Right ventricle myocardium superior (tissue), 1 donor: Measurements from ENCODE around the gene DDAH2. TPM values are rescaled to one million over a fixed set of nuclear protein-coding genes. Genes with fewer than 3 reads are reported as not detected.

Source experiments
- ATAC-seq: fragments of 200-7000 bp; cut with Tn5 transposase; one replicate; pipeline ENCODE4 v1.9.1; 2020; ENCODE audit warnings: mild to moderate bottlenecking; ENCODE audit not compliant: poor library complexity
- DNase-seq: peaks from one replicate; pipeline ENCODE4 v3.0.0-alpha.2; 2020
- intact Hi-C: fragments of 100-400 bp; cut with DNase I; formaldehyde crosslinking; loops from one replicate; pipeline ENCODE4 v1.11.2; 2022
- microRNA-seq: library from miRNA; unstranded; fragments of <30 nt; microRNA quantifications from one replicate; pipeline ENCODE4 v1.2.0, GENCODE V29; 2020
- total RNA-seq: library from RNA; stranded (reverse); fragmentation: NEBNext Ultra II Directional; extraction: Animal tissue kit (Norgen Biotek cat#: 25700); gene quantifications from one replicate; pipeline ENCODE4 v1.2.1, GENCODE V29; 2021
- donor health status: DM: no; HTN: yes; CAD: no; lungs with severe emphysema.

The DDAH2 gene
- total RNA-seq, 1 donor from 2014 or later = 32.9 TPM

DNA sequence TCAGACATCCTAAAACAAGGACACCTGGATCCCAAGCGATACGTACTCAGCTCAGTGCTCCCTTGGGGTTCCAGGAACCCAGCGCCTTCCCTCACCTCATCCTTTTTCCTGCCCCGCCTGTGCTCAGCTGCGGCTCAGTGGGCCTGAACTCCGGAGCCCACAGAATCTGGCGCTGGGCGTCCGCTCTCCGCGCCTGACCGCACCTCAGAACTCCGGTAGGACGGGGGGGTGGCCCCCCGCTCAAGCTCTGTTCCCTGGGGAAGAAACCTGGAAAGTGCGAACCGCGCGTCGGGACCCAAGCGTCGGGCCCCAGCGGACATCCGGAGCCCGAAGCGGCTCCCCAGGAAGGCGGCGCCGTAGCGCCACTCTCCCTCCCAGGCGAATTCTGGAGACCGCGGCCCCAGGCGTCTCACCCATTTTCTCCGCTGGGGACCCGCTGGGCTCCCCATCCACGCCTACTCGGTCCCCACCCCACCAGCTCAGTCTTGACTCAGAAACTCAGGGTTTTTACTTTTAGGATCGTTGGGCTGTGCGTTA is 47.9 kb downstream of the DDAH2 start:
- ATAC-seq (peak; percentile 76), DNase-seq (peak; percentile 67)
- intact Hi-C loops = loop anchor here (2.0 to 10.0 kb wide), 3 partner anchors 94 to 271 kb away; partner anchors contain the start of gene VWA7

GRCh38 chr6:31680226-31681134 is 48.6 kb downstream of the DDAH2 start, which contains the start of gene LY6G5C:
Gene LY6G5C (minus strand): TSS chr6:31681067. CDS start chr6:31680373, 694 bp downstream.
- intact Hi-C loops = loop anchor here (2.0 to 10.0 kb wide), 3 partner anchors 94 to 272 kb away; partner anchors contain the start of gene VWA7
- peak; percentile 94 for ATAC-seq
- peak; percentile 88 for DNase-seq

- no peak for ATAC-seq
- DNase-seq = no peak
- intact Hi-C loops = no loop called here
These were observed 51.1 kb downstream of the DDAH2 start for GRCh38 chr6:31677955-31678354.

Small RNAs within 50 kb of the gene (microRNA-seq; reads per million reads assigned to microRNA genes)
- 0.97 reads per million for gene MIR4646

Other genes starting within 250 kb of the DDAH2 start
- gene MICB, start 231.2 kb downstream of the DDAH2 start, total RNA-seq = 1.3 TPM
- not detected for gene MCCD1, start 200.3 kb downstream of the DDAH2 start, total RNA-seq
- gene DDX39B, start 187.3 kb downstream of the DDAH2 start, total RNA-seq = 145 TPM
- 2.3 TPM for gene ATP6V1G2, start 182.7 kb downstream of the DDAH2 start, total RNA-seq
- 9.2 TPM for gene NFKBIL1, start 181.7 kb downstream of the DDAH2 start, total RNA-seq
- gene LTA, start 157.0 kb downstream of the DDAH2 start, total RNA-seq = not detected
- 0.59 TPM for gene TNF, start 153.7 kb downstream of the DDAH2 start, total RNA-seq
- gene LTB, start 146.9 kb downstream of the DDAH2 start, total RNA-seq = not detected
- gene LST1, start 143.0 kb downstream of the DDAH2 start, total RNA-seq = 5.5 TPM
- not detected for gene NCR3, start 136.3 kb downstream of the DDAH2 start, total RNA-seq
- 17.7 TPM for gene AIF1, start 114.1 kb downstream of the DDAH2 start, total RNA-seq
- 69.1 TPM for gene PRRC2A, start 108.6 kb downstream of the DDAH2 start, total RNA-seq
- 253 TPM for gene BAG6, start 76.6 kb downstream of the DDAH2 start, total RNA-seq
- 1.9 TPM for gene APOM, start 73.4 kb downstream of the DDAH2 start, total RNA-seq
- 16.5 TPM for gene C6orf47, start 68.5 kb downstream of the DDAH2 start, total RNA-seq
- gene GPANK1, start 64.3 kb downstream of the DDAH2 start, total RNA-seq = 19.2 TPM
- gene CSNK2B, start 63.2 kb downstream of the DDAH2 start, total RNA-seq = 95.1 TPM
- 2.8 TPM for gene LY6G5B, start 59.3 kb downstream of the DDAH2 start, total RNA-seq
- gene LY6G5C, start 48.2 kb downstream of the DDAH2 start, total RNA-seq = 1.3 TPM
- 27.9 TPM for gene ABHD16A, start 26.0 kb downstream of the DDAH2 start, total RNA-seq
- gene LY6G6F, start 22.4 kb downstream of the DDAH2 start, total RNA-seq = not detected
- not detected for gene LY6G6D, start 14.0 kb downstream of the DDAH2 start, total RNA-seq
- not detected for gene LY6G6C, start 7.6 kb downstream of the DDAH2 start, total RNA-seq
- gene MPIG6B, start 5.9 kb downstream of the DDAH2 start, total RNA-seq = 0.13 TPM
- gene CLIC1, start 7.2 kb upstream of the DDAH2 start, total RNA-seq = 86.8 TPM
- 1.8 TPM for gene MSH5, start 10.7 kb upstream of the DDAH2 start, total RNA-seq
- gene SAPCD1, start 33.4 kb upstream of the DDAH2 start, total RNA-seq = 0.86 TPM
- 9.5 TPM for gene VWA7, start 48.0 kb upstream of the DDAH2 start, total RNA-seq
- gene VARS1, start 66.5 kb upstream of the DDAH2 start, total RNA-seq = 22.1 TPM
- 23.0 TPM for gene LSM2, start 77.7 kb upstream of the DDAH2 start, total RNA-seq
- gene HSPA1L, start 86.0 kb upstream of the DDAH2 start, total RNA-seq = 2.0 TPM
- gene HSPA1A, start 86.2 kb upstream of the DDAH2 start, total RNA-seq = 324 TPM
- 236 TPM for gene HSPA1B, start 98.4 kb upstream of the DDAH2 start, total RNA-seq
- gene NEU1, start 133.5 kb upstream of the DDAH2 start, total RNA-seq = 24.1 TPM
- not detected for gene SLC44A4, start 149.7 kb upstream of the DDAH2 start, total RNA-seq
- 15.5 TPM for gene EHMT2, start 168.4 kb upstream of the DDAH2 start, total RNA-seq
- gene ZBTB12, start 172.8 kb upstream of the DDAH2 start, total RNA-seq = 3.1 TPM
- gene C2, start 198.4 kb upstream of the DDAH2 start, total RNA-seq = 7.6 TPM
- 5.5 TPM for gene CFB, start 216.8 kb upstream of the DDAH2 start, total RNA-seq
- gene NELFE, start 229.7 kb upstream of the DDAH2 start, total RNA-seq = 39.6 TPM
- 33.6 TPM for gene SKIC2, start 229.9 kb upstream of the DDAH2 start, total RNA-seq
- gene DXO, start 242.8 kb upstream of the DDAH2 start, total RNA-seq = 7.5 TPM